ENCODE results near the gene COASY.
"Not testable (repeated sequence)": the region's sequence is repeated elsewhere in the genome, so short reads cannot be mapped to it uniquely, and the experiment has no call there.

Gene COASY

DNA sequence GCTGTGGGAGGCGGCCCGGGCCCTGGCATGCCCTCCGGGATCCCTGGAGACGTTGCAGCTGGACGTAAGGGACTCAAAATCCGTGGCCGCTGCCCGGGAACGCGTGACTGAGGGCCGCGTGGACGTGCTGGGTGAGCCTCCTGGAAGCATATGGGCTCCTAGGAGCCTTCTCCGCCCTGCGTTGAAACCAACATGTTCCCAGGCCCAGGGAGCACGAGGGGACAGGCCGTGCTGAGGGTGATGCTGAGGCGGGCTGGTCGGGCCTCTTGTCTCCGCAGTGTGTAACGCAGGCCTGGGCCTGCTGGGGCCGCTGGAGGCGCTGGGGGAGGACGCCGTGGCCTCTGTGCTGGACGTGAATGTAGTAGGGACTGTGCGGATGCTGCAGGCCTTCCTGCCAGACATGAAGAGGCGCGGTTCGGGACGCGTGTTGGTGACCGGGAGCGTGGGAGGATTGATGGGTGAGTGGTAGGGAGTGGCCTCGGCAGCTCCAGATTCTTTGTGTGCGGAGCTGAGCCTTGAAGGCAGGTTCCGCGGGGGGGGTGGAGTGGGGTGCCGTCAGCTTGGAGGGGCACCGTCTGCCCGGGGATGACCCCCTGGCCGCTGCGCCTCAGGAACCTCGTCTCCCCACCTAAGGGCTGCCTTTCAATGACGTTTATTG lies 8.7 kb upstream of the COASY start:
- DNase-seq: no peak

DNA sequence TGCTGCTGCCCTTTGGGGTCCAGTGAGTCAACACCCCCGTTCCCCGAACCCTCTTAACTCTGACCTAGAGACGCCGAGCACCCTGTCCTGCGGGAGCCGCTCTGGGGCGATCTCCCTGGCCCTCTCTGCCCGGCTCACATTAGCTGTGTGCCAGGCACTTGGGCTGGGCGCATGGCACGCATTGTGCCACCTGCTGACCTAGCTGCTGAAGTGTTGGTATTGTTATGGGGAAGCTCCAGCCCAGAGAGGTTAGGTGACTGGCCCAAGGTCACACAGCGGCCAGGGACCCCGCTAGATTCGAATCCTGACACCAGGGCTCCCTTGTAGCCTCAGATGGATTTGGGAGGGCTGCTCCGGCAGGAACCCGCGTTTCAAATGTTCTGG lies 8.1 kb upstream of the COASY start:
- DNase-seq: peak; percentile 27

DNA sequence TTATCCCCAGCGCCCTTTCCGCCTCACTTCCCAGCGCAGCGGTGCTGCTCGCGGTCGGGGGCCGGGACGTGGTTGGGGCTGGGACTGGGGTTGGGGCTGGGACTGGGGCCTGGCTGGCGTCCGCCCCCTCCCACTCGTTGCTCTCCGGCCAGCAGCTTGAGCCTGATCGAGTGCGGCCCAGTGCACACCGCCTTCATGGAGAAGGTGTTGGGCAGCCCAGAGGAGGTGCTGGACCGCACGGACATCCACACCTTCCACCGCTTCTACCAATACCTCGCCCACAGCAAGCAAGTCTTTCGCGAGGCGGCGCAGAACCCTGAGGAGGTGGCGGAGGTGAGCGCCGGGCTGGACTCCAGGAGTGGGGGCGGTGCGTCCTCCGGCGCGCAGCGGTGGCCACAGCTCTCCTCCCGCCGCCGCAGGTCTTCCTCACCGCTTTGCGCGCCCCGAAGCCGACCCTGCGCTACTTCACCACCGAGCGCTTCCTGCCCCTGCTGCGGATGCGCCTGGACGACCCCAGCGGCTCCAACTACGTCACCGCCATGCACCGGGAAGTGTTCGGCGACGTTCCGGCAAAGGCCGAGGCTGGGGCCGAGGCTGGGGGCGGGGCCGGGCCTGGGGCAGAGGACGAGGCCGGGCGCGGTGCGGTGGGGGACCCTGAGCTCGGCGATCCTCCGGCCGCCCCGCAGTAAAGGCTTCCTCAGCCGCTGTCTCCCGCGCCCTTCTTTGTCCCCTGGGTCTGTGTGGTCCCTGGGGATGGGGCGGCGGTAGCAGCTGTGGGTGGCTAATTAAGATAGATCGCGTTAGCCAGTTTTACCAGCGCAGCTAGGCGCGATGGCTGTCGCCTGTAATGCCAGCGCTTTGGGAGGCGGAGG lies 7.5 kb upstream of the COASY start:
- peak; percentile 82 for DNase-seq

DNA sequence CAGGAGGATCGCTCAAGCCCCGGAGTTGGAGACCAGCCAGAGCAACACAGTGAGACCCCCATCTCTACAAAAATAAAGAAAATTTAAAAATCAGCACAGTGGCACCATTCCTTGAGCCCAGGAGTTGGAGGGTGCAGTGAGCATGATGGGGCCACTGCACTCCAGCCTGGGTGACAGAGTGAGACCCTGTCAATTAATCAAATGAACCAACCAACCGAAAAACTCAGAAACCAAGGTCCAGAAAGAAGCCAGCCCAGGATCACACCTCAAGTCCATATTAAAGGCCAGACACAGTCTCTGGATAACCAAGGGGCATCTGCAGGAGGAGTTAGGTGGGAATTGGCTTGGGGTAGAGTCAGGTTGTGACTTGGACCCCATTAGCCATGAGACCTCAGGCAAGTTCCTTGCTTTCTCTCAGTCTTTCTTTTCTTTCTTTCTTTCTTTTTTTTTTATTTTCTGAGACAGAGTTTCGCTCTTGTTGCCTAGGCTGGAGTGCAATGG lies 6.8 kb upstream of the COASY start:
- DNase-seq: no peak

DNA sequence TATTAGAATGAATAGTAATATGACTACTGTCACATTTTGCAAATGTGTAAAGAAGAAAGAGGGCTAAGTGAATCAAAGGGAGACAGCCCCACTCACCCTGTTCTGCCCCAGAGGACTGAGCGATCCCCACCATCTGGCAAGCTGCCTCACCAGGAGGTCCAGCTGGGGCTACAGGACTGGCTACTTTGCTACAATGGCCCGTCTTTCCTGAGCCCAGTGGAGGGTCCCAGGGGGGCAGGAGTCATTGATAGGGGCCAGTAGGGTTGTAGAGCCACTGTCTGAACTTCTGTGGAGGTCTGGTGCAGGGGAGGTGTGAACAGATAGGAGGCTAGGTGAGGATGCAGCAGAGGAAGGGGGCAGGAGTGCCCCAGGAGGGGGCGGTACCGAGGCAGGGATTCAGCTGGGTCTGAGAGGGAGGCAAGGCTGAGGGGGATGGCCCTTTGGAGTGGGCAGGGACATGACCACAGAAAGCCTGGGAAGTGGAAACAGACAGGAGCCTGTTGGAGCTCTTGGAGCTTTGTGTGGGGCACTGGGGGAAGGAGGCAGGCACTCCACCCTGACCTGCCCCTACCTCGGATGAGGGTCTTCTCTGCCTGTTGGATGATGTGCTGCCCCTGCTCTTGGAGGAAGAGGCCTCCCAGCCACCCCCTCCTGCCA lies 5.9 kb upstream of the COASY start:
- not testable (repeated sequence) for DNase-seq

DNA sequence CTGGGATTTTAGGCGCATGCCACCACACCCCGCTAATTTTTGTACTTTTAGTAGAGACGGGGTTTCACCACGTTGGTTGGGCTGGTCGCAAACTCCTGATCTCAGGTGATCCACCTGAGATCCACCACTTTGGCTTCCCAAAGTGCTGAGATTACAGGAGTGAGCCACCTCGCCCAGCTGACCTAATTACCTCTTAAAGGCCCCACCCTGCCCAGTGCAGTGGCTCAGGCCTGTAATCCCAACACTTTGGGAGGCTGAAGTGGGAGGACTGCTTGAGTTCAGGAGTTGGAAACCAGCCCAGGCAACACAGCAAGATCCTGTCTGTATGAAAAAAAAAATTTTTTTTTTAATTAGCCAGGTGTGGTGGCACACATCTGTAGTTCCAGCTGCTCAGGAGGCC lies 2.9 kb upstream of the COASY start:
- DNase-seq: no peak

DNA sequence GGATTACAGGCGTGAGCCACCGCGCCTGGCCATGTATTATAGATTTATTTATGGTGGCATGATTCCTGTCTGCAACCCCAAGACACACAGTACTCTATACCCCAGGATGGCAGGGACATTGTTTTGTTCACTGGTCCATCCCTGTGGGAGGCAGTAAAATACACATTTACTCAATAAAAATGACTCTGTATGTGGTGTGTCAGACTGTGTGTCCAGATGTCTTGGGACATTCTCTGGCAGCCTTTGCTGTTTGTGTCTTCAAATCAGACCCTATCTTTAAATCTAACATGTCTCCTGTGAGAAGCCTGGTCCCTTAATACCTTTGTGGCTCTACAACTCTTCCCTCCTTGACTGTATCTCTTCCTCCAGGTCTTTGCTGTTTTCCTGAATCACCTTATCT lies 1.7 kb upstream of the COASY start:
- no peak for DNase-seq

DNA sequence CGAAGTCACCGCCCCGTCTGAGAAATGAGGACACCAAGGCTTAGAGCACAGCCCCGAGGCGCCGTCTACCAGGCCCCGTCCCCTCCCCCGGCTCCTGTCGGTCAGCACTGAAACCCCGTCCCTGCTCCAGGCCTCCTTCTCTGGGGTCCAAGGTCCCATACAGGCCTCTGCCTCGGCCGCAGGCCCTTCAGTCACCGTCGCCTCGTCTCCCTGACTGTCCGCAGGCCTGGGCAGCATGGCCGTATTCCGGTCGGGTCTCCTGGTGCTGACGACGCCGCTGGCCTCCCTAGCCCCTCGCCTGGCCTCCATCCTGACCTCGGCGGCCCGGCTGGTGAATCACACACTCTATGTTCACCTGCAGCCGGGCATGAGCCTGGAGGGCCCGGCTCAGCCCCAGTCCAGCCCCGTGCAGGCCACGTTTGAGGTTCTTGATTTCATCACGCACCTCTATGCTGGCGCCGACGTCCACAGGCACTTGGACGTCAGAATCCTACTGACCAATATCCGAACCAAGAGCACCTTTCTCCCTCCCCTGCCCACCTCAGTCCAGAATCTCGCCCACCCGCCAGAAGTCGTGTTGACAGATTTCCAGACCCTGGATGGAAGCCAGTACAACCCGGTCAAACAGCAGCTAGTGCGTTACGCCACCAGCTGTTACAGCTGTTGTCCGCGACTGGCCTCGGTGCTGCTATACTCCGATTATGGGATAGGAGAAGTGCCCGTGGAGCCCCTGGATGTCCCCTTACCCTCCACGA lies 617 bp downstream of the COASY start:
- no peak for DNase-seq

DNA sequence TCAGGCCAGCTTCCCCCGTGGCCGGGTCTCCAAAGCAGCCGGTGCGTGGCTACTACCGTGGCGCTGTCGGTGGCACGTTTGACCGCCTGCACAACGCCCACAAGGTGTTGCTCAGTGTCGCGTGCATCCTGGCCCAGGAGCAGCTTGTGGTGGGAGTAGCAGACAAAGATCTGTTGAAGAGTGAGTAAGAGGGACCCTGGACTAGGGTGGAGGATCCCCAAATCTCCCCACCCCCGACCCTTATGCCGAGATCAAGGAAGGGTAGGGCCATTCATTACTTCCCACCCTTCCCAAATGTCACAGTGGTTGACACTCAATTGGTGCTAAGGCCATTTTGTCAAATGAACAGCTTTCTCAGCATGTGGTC lies 1.2 kb downstream of the COASY start:
- no peak for DNase-seq

DNA sequence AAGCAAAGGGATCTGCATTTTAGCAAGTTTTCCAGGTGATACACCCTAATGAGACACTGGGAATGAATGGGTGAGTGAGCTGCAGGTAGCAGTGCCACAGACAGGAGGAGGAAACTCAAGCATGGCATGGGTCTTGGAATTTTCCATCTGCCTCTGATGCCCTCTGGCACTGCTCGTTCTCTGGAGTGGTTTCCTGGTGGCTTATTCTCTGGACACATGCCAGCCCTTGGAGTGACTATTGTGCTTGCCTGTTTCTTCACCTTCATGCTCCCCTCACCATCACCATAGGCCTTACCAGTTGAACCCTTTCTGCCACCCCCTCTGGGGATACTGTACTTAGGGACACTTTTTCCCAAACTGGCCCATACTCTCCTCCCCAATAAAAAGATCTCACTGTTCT lies 1.6 kb downstream of the COASY start:
- no peak for DNase-seq

DNA sequence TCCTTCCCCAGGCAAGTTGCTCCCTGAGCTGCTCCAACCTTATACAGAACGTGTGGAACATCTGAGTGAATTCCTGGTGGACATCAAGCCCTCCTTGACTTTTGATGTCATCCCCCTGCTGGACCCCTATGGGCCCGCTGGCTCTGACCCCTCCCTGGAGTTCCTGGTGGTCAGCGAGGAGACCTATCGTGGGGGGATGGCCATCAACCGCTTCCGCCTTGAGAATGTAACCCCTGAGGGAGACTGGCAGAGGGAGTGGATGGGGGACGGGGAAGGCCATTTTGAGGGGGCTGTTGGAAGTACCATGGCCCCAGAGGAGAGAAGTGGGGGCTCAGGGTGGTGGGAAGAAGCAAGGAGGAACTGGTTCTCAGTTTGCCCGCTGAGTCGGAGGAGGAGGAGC lies 2.0 kb downstream of the COASY start:
- no peak for DNase-seq

DNA sequence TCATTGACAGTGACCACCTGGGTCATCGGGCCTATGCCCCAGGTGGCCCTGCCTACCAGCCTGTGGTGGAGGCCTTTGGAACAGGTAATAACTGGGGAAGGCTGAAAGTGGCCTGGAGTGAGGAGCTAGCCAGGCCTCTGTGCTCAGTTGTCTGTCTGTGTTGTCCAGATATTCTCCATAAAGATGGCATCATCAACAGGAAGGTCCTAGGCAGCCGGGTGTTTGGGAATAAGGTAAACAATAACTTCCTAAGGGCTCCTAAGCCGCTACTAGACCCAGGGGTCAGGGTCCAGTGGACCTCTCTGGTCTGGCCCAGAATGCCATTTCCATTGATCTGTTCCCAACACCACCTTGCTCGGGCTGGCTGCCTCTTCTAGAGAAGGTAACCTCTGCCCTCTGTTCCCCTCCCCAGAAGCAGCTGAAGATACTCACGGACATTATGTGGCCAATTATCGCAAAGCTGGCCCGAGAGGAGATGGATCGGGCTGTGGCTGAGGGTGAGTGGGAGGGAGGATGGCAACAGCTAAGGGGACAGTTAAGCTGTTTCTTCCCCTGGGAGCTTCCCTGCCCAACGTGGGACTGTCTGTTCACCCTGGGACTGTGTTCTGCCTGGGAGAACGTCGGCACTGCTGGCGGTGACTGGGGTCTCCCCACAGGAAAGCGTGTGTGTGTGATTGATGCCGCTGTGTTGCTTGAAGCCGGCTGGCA lies 3.0 kb downstream of the COASY start:
- DNase-seq: no peak

DNA sequence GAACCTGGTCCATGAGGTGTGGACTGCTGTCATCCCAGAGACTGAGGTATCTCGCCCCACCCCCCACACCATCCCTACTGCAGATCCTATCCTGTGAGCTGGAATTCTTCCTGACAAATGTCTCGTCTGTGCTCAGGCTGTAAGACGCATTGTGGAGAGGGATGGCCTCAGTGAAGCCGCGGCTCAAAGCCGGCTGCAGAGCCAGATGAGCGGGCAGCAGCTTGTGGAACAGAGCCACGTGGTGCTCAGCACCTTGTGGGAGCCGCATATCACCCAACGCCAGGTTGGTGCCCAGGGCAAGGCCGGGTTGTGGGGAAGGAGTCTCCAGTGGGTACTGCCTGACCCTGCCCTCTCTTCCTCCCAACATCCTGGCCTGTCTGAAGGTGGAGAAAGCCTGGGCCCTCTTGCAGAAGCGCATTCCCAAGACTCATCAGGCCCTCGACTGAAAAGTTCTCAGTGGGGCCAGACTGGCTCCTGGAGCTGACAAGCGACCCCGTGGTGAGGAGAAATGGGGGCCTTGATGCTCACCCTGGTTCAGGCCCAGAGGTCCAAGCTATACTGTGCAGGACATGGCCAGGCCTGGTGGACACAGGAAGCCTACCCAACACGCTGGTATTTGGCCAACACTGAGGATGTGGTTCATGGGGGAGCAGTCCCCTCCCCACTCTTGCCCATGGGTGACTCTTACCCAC lies 3.7 kb downstream of the COASY start:
- no peak for DNase-seq

DNA sequence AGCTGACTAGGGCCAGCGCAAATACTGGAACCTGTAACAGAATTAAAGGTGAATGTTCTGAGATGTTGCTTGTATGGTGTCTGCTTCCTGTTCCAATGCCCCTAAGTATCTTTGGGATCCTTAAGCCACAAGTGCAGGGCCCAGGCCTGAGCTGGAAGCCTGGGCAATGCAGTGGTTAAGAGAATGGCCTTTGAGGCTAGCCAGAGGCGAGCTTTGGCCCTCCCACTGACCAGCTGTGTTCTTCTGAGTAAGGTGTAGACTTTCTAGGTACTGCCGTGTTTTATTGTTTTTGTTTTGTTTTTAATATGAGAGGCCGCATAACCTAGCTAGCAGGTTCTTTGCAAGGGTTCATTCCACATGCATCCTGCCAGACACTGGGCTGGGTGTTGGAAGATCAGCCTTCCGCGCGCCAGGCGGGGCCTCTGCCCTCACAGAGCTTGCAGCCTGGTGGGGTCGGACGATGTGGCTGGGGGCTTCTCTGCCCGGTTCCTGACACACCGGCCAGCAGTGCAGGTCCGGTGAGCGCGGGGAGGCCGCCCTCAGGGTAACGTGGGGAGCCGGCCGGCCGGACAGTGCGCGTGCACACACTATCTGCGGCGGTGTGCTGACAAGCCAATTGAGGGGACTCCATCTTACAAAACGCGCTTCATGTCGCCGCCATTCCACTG lies 4.4 kb downstream of the COASY start:
- no peak for DNase-seq

DNA sequence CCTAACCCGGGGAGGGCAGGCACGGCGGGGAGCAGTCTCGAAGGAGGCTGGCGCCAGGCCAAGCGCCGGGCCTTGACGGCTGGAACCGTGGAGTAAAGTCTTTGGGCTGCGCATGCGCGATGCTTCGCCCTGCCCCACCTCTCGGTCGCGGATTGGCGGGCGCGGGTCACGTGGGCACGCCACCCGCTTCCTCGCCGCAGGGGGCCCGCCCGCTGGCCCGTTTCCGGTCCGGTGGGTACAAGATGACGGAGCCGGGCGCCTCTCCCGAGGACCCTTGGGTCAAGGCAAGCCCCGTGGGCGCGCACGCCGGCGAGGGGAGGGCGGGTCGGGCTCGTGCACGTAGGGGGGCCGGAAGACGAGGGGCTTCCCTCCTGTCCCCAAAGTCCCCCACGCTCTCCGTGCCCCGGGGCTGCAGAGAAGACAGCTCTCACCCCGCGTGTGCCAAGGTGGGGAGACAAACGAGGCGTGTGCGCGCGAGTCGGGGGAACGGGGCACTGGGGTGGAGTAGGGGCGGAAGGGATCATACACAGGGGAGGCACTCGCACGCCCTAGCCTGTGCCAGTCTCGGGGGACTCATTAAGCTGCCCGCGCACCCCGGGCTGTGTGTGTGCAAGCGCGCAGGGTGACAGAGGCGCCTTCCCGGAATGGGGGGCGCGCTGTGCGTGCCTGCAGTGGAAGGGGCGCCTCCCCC lies 5.1 kb downstream of the COASY start, which contains the start of gene MLX:
MLX (plus strand) TSS at position 218 of the 691 bp plus-strand sequence; CDS start at position 243, 25 bp downstream.
- DNase-seq: peak; percentile 93

DNA sequence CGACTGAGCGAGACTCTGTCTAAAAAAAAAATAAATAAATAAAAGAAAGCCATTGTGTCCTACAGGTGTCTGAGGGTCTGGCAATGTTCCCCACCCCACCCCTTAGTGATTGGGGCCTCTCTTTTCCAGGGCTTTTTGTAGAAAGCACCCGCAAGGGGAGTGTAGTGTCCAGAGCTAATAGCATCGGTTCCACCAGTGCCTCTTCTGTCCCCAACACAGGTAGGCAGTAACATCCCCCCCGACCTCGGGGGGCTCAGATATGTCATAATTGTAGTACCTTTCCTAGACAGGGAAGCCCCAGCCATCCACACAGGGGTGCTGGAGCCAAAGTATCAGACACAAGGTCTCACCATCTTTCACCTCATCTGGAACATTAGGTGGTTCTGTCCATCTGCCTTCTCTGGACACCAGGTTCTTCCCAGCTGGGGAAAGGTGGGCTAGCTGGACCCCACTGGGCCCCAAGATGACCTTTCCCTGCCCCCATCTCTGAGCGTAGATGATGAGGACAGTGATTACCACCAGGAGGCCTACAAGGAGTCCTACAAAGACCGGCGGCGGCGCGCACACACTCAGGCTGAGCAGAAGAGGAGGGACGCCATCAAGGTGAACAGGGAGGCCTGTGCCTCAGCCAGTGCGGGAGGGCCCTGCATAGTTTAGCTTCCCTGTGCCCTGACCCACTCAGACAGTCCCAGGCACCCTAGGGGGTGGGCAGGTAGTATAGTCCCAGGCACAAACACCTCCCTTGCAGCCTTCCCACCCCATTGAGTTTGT lies 6.6 kb downstream of the COASY start:
- no peak for DNase-seq

DNA sequence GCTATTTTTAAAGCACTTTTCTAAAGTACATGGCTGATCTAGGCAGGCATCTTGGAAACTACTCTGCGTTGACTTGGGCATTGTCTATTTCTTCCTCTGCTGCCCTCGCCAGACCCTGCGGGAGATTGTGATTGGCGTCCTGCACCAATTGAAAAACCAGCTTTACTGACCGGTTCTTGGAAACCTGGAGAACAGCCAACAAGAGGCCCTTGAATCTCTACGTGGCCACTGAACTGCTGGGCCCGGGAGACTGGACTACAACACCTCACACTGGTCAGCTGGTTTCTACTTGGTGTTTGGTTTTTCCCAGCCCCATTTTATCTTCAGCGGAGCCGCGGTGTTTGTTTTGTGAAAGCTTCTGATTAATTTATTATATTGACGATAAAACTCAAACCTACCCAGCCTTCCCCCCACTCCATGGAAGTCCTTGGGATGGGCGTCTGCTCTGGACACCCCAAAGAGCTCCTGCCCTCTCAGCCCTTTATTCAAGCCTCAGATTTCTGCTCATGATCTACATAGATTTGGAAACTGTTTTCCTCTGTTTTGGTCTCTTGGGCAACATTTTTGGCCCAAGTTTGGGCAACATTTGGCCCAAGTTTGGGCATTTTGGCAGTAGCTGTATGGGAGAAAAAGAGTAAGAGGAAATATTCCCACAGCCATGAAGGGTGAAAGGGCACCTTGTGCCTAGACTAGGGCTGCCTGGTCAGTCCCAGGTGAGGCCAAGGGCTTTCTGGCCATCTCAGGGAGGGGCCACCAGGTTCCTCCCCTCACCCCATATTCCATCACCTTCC lies 9.7 kb downstream of the COASY start:
- no peak for DNase-seq

DNA sequence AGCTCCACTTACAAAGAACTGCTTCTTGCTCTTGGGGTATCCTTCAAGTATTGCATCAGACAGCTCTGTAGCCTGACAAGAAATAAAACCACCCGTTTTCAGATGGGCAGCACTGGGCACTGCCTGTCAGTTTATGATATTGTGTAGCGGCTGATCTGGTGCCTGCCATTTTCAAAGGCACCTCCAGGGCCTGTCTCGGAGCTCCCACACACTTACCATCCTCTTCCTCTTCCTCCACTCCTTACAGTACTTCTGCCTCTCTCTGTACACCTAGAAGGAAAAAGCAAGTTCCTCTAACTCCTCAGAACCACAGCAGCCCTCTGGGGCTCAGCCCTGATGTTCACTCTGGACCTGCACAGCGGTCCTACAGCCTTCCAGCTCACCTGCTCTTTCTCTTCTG lies 11.1 kb downstream of the COASY start:
- no peak for DNase-seq

DNA sequence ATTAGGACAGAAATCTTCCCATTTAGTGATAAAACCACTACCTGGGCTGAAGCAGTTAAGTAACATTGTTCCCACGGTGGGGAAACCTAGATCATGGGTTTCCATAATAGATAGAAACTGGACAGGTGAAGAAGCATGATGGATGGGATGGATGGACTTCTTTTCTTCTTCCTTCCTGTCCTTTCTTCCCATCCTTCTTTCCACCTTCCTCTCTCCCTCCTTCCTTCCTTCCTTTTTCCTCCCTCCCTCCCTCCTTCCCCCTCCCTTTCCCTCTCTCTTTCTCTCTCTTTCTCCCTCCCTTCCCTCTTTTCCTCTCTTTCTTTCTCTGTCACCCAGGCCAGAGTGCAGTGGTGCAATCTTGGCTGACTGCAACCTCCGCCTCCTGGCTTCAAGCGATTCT lies 12.5 kb downstream of the COASY start:
- no peak for DNase-seq
